Glutamatergic neuron (in vitro differentiated cells): Measurements from ENCODE around the gene EEF2K. TPM values are rescaled to one million over a fixed set of nuclear protein-coding genes. Genes with fewer than 3 reads are reported as not detected.

Experiments
- DNase-seq: peaks from one replicate; pipeline ENCODE4 v3.0.0; 2022
- H3K27ac Mint-ChIP-seq: one replicate; pipeline ENCODE4 v1.8.0; 2020; ENCODE audit warnings: mild to moderate bottlenecking, mixed read lengths, inconsistent platforms; ENCODE audit not compliant: unreplicated experiment
- H3K27me3 Mint-ChIP-seq: one replicate; pipeline ENCODE4 v1.8.0; 2020; ENCODE audit warnings: mild to moderate bottlenecking, moderate library complexity, mixed read lengths, inconsistent platforms; ENCODE audit not compliant: unreplicated experiment
- H3K36me3 Mint-ChIP-seq: one replicate; pipeline ENCODE4 v1.8.0; 2020; ENCODE audit warnings: mild to moderate bottlenecking, mixed read lengths, inconsistent platforms; ENCODE audit not compliant: unreplicated experiment
- H3K4me1 Mint-ChIP-seq: one replicate; pipeline ENCODE4 v1.8.0; 2020; ENCODE audit warnings: mild to moderate bottlenecking, low read depth, mixed read lengths, inconsistent platforms; ENCODE audit not compliant: unreplicated experiment
- H3K4me3 Mint-ChIP-seq: one replicate; pipeline ENCODE4 v1.8.0; 2020; ENCODE audit warnings: mild to moderate bottlenecking, mixed read lengths, inconsistent platforms; ENCODE audit not compliant: unreplicated experiment
- H3K9me3 Mint-ChIP-seq: one replicate; pipeline ENCODE4 v1.8.0; 2020; ENCODE audit warnings: mild to moderate bottlenecking, moderate library complexity, mixed read lengths, inconsistent platforms; ENCODE audit not compliant: unreplicated experiment
- CTCF ChIP-seq: fragments of 200-600 bp; sonication (generic); IDR thresholded peaks from one replicate; pipeline ENCODE4 v1.5.0; 2021; ENCODE audit not compliant: partially characterized antibody, unreplicated experiment
- total RNA-seq: library from RNA; stranded (reverse); fragmentation: NEBNext Ultra II Directional; extraction: Animal tissue kit (Norgen Biotek cat#: 25700); gene quantifications from one replicate; pipeline ENCODE4 v1.2.1, GENCODE V29; 2021; ENCODE audit not compliant: unreplicated experiment

Gene EEF2K
- total RNA-seq, 1 donor from 2014 or later, result 40.2 TPM

- no peak for TF ChIP-seq CTCF
- Mint-ChIP-seq H3K27ac (no peak overlapping the region), H3K9me3 (no peaks in the 10 kb centered on the region), H3K4me3 (no peak overlapping the region), H3K36me3 (no peaks in the 10 kb centered on the region), H3K4me1 (peaks cover 4% of the 10 kb centered on the region), H3K27me3 (no peaks in the 10 kb centered on the region)
- no peak for DNase-seq
Observed at GRCh38 chr16:22220069-22220440, 14.0 kb downstream of the EEF2K start.

GRCh38 chr16:22220714-22221113 lies 14.6 kb downstream of the EEF2K start:
- DNase-seq, result no peak
- TF ChIP-seq CTCF, result no peak
- H3K4me1 Mint-ChIP-seq, result peaks cover 4% of the 10 kb centered on the region
- no peak overlapping the region for H3K27ac Mint-ChIP-seq
- H3K27me3 Mint-ChIP-seq, result no peaks in the 10 kb centered on the region
- H3K36me3 Mint-ChIP-seq, result no peaks in the 10 kb centered on the region
- no peak overlapping the region for H3K4me3 Mint-ChIP-seq
- no peaks in the 10 kb centered on the region for H3K9me3 Mint-ChIP-seq

GRCh38 chr16:22222006-22222405 lies 15.9 kb downstream of the EEF2K start:
- H3K9me3 Mint-ChIP-seq, result no peaks in the 10 kb centered on the region
- no peak overlapping the region for H3K4me3 Mint-ChIP-seq
- no peak for TF ChIP-seq CTCF
- H3K27me3 Mint-ChIP-seq, result no peaks in the 10 kb centered on the region
- DNase-seq, result no peak
- no peaks in the 10 kb centered on the region for H3K4me1 Mint-ChIP-seq
- H3K36me3 Mint-ChIP-seq, result no peaks in the 10 kb centered on the region
- H3K27ac Mint-ChIP-seq, result no peak overlapping the region

GRCh38 chr16:22222998-22223397 lies 16.9 kb downstream of the EEF2K start:
- Mint-ChIP-seq H3K27me3 (no peaks in the 10 kb centered on the region), H3K27ac (no peak overlapping the region), H3K36me3 (no peaks in the 10 kb centered on the region), H3K9me3 (no peaks in the 10 kb centered on the region), H3K4me3 (no peak overlapping the region), H3K4me1 (no peaks in the 10 kb centered on the region)
- no peak for DNase-seq
- no peak for TF ChIP-seq CTCF

GRCh38 chr16:22225060-22225459 lies 19.0 kb downstream of the EEF2K start:
- H3K9me3 Mint-ChIP-seq, result no peaks in the 10 kb centered on the region
- no peaks in the 10 kb centered on the region for H3K36me3 Mint-ChIP-seq
- DNase-seq, result no peak
- H3K27ac Mint-ChIP-seq, result no peak overlapping the region
- TF ChIP-seq CTCF, result no peak
- no peaks in the 10 kb centered on the region for H3K27me3 Mint-ChIP-seq
- no peak overlapping the region for H3K4me3 Mint-ChIP-seq
- no peaks in the 10 kb centered on the region for H3K4me1 Mint-ChIP-seq
